PFSK-1 (cell line): ENCODE measurements around the gene TRPM5. TPM values are rescaled to one million over a fixed set of nuclear protein-coding genes. Genes with fewer than 3 reads are reported as not detected.

Source experiments
- FOXP2 ChIP-seq: optimal IDR thresholded peaks from 2 replicates; pipeline ENCODE3; 2011; ENCODE audit warnings: borderline replicate concordance, control low read depth, inconsistent platforms; ENCODE audit not compliant: insufficient read depth; ENCODE audit errors: extremely low read length, extremely low read depth
- POLR2AphosphoS5 ChIP-seq: IDR thresholded peaks from 2 replicates; pipeline ENCODE4 v1.6.1; 2012; ENCODE audit warnings: low read depth, mild to moderate bottlenecking, control low read depth, low read length, moderate library complexity
- SIN3A ChIP-seq: IDR thresholded peaks from 2 replicates; pipeline ENCODE4 v1.6.1; 2012; ENCODE audit warnings: mild to moderate bottlenecking, low read length, moderate library complexity, borderline replicate concordance; ENCODE audit not compliant: insufficient read depth
- TAF1 ChIP-seq: IDR thresholded peaks from 2 replicates; pipeline ENCODE4 v1.6.1; 2012; ENCODE audit warnings: low read length, control low read depth, borderline replicate concordance; ENCODE audit not compliant: insufficient read depth
- polyA plus RNA-seq: library from polyadenylated mRNA; unstranded; fragments of >200 nt; gene quantifications from one replicate; pipeline ENCODE4 v1.2.1, GENCODE V29; 2012; ENCODE audit warnings: low read depth, missing spikeins; ENCODE audit not compliant: insufficient read length
- TF ChIP-seq, protein P1 (sequence below), 2 experiments: IDR thresholded peaks; 2 replicates each; pipeline versions ENCODE4 v1.6.1 to v1.8.0; 2011 to 2012; ENCODE audit warnings: low read depth in 2 of 2, low read length in 2 of 2, control low read depth in 1 of 2, inconsistent platforms in 1 of 2, mild to moderate bottlenecking in 1 of 2, moderate library complexity in 1 of 2; ENCODE audit not compliant: insufficient read depth in 1 of 2

TRPM5 gene
- not detected for polyA plus RNA-seq

DNA sequence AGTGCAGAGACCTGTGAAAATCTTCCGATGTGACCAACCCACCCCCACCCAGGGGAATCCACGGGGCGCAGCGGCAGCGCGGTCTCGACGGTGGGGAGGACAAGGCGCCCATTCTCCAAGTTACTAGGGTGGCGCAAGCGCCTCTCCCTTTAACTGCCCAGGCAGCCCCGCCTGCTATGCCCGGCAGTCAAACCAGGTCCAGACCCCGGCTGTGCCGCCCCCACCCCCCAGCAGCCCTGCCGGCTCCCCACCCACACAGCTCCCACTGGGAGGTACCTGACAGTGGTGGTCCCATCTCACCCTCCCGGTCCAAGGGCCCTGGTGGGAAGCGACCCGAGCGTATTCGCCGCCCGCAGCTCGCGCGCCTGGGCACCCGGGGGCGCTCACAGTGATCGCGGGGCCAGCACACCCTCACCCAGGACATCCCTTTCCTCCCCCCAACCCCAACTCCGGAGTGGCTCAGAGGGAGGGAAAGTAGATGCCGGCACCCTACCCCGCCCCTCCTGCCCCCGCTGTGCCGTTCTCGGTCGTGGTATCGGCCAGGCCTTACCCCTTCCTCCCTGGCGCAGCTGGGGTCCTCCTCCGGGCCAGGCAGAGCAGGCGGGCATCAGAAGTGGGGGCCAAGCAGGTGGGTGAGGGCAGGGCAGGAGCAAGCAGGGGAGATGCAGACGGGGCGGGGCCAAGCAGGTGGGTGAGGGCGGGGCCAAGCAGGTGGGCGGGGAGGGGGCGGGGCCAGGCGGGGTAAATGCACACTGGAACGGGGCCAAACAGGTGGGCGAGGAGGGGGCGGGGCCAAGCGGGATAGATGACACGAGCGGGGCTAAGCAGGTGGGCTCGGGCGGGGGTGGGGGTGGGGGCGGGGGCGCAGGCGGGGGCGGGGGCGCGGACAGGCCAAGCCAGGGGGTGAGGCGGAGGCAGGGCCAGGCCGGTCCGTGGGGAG lies at the start of gene TRPM5:
Gene TRPM5, minus strand, starts transcription at position 634 of the 940 bp plus-strand sequence. CDS start 21,478 bp downstream, outside the sequence.
- TF ChIP-seq FOXP2: no peak

GRCh38 chr11:2489083-2489482 lies 44.8 kb upstream of the TRPM5 start:
- TF ChIP-seq, protein P1, sequence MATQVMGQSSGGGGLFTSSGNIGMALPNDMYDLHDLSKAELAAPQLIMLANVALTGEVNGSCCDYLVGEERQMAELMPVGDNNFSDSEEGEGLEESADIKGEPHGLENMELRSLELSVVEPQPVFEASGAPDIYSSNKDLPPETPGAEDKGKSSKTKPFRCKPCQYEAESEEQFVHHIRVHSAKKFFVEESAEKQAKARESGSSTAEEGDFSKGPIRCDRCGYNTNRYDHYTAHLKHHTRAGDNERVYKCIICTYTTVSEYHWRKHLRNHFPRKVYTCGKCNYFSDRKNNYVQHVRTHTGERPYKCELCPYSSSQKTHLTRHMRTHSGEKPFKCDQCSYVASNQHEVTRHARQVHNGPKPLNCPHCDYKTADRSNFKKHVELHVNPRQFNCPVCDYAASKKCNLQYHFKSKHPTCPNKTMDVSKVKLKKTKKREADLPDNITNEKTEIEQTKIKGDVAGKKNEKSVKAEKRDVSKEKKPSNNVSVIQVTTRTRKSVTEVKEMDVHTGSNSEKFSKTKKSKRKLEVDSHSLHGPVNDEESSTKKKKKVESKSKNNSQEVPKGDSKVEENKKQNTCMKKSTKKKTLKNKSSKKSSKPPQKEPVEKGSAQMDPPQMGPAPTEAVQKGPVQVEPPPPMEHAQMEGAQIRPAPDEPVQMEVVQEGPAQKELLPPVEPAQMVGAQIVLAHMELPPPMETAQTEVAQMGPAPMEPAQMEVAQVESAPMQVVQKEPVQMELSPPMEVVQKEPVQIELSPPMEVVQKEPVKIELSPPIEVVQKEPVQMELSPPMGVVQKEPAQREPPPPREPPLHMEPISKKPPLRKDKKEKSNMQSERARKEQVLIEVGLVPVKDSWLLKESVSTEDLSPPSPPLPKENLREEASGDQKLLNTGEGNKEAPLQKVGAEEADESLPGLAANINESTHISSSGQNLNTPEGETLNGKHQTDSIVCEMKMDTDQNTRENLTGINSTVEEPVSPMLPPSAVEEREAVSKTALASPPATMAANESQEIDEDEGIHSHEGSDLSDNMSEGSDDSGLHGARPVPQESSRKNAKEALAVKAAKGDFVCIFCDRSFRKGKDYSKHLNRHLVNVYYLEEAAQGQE (IDR thresholded peaks at IDR 0.05; ENCODE audit: insufficient read depth in 1 of 2, low read depth in 2 of 2, low read length in 2 of 2): no peak

DNA sequence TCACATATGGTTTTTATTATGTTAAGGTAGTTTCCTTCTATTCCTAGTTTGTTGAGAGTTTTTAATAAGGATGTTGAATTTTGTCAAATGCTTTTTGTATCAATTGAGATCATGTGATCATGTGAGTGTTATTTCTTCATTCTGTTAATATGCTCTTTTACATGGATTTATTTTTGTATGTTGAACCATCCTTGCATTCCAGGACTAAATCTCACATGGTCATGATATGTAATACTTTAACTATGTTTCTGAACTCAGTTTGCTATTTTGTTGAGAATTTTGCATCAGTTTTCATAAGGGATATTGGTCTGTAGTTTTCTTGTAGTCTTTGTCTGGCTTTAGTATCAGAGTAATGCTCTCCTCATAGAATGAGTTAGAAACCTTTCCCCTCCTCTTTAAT lies 43.7 kb upstream of the TRPM5 start:
- TF ChIP-seq POLR2AphosphoS5 (no peak), SIN3A (no peak)

DNA sequence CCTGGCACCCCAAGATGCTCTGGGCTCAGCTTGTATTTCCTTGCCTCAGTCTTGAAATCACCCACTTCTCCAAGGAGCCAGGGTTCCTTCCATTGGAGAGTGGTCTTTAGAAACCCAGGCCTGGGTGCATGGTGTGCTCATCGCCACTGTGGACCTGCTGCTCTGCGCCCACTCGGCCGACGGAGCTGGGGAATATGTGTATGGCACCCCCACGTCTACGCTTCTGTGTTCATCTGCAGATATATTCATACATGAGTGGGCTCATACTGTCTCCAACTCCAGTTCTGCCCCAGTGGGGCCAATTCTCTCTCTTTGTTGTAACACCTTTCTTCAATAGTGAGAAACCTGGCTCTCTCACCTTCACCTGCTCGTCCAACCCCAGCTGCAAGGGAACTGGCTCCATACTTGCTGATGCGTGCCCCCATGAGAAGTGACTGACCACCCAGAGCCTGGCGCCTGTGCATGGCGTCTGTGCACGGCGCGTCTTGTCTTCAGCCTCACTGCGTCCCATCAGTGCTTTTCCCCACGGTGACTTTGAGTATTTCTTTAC lies 40.3 kb upstream of the TRPM5 start:
- no peak for TF ChIP-seq FOXP2
- no peak for TF ChIP-seq TAF1
- TF ChIP-seq, protein P1 (IDR thresholded peaks at IDR 0.05; ENCODE audit: insufficient read depth in 1 of 2, low read depth in 2 of 2, low read length in 2 of 2): no peak
- no peak for TF ChIP-seq POLR2AphosphoS5
- TF ChIP-seq SIN3A: no peak

- TF ChIP-seq, protein P1 (IDR thresholded peaks at IDR 0.05; ENCODE audit: insufficient read depth in 1 of 2, low read depth in 2 of 2, low read length in 2 of 2): no peak
- TF ChIP-seq POLR2AphosphoS5: no peak
Observed at GRCh38 chr11:2483426-2483825, 39.1 kb upstream of the TRPM5 start.

- TF ChIP-seq POLR2AphosphoS5: no peak
- TF ChIP-seq TAF1: no peak
- no peak for TF ChIP-seq SIN3A
- TF ChIP-seq, protein P1 (IDR thresholded peaks at IDR 0.05; ENCODE audit: insufficient read depth in 1 of 2, low read depth in 2 of 2, low read length in 2 of 2): no peak
- TF ChIP-seq FOXP2: no peak
Observed at GRCh38 chr11:2482745-2483144, 38.4 kb upstream of the TRPM5 start.
